OCI-LY3 (cell line): ENCODE data around the gene MAPK13.
A peak's percentile ranks its signal among the peaks of the same experiment; 100 is the strongest.
"Not testable (repeated sequence)": the region's sequence is repeated elsewhere in the genome, so short reads cannot be mapped to it uniquely, and the experiment has no call there.

Experiments used
- H2AFZ ChIP-seq: fragments of 200-600, 300-600 bp; shearing (Covaris generic); 2 replicates; pipeline ENCODE4 v1.6.0; 2014; ENCODE audit warnings: antibody characterized with exemption, low read depth, low read length
- H3K27ac ChIP-seq: fragments of 200-600, 300-600 bp; sonication (generic); 2 replicates; pipeline ENCODE4 v1.5.1; 2014; ENCODE audit warnings: mild to moderate bottlenecking, low read length, moderate library complexity, mixed read lengths
- H3K27me3 ChIP-seq: fragments of 200-600, 300-600 bp; sonication (generic); 2 replicates; pipeline ENCODE4 v1.6.1; 2014; ENCODE audit warnings: low read depth, low read length, mixed read lengths
- H3K36me3 ChIP-seq: fragments of 200-600, 300-600 bp; sonication (generic); replicated peaks from 2 replicates; pipeline ENCODE3; 2014; ENCODE audit warnings: low read depth, low read length, mixed read lengths
- H3K4me1 ChIP-seq: fragments of 300-600, 200-600 bp; sonication (generic); 2 replicates; pipeline ENCODE4 v1.6.1; 2014; ENCODE audit warnings: low read length, mixed read lengths
- H3K4me2 ChIP-seq: fragments of 200-600, 300-600 bp; sonication (generic); 2 replicates; pipeline ENCODE4 v1.6.1; 2014; ENCODE audit warnings: low read length, mixed read lengths
- H3K4me3 ChIP-seq: fragments of 300-600, 200-600 bp; sonication (generic); 2 replicates; pipeline ENCODE4 v1.5.1; 2014; ENCODE audit warnings: antibody characterized with exemption, mild to moderate bottlenecking, low read length, moderate library complexity
- H3K79me2 ChIP-seq: fragments of 300-600, 200-600 bp; shearing (Covaris generic); 2 replicates; pipeline ENCODE4 v1.6.1; 2014; ENCODE audit warnings: mild to moderate bottlenecking, low read length, mixed read lengths
- H3K9ac ChIP-seq: fragments of 300-600, 200-600 bp; shearing (Covaris generic); 2 replicates; pipeline ENCODE4 v1.6.0; 2014; ENCODE audit warnings: mild to moderate bottlenecking, low read length, moderate library complexity
- H3K9me3 ChIP-seq: fragments of 200-600, 300-600 bp; shearing (Covaris generic); 2 replicates; pipeline ENCODE4 v1.6.1; 2014; ENCODE audit warnings: low read length, mixed read lengths; ENCODE audit not compliant: insufficient read depth
- H4K20me1 ChIP-seq: fragments of 200-600, 300-600 bp; sonication (generic); 2 replicates; pipeline ENCODE4 v1.6.1; 2016; ENCODE audit warnings: low read length, mixed read lengths; ENCODE audit not compliant: insufficient read depth
- EZH2phosphoT487 ChIP-seq: fragments of 200-600 bp; shearing (Covaris generic); IDR thresholded peaks from 2 replicates; pipeline ENCODE4 v1.6.1; 2018; ENCODE audit warnings: antibody characterized with exemption, mixed run types, low read depth
- TF ChIP-seq, protein P1 (sequence below): fragments of 200-600, 300-600 bp; sonication (generic); IDR thresholded peaks from 2 replicates; pipeline ENCODE4 v1.5.1; 2014; ENCODE audit warnings: antibody characterized with exemption, low read length, low read depth

MAPK13 gene

DNA sequence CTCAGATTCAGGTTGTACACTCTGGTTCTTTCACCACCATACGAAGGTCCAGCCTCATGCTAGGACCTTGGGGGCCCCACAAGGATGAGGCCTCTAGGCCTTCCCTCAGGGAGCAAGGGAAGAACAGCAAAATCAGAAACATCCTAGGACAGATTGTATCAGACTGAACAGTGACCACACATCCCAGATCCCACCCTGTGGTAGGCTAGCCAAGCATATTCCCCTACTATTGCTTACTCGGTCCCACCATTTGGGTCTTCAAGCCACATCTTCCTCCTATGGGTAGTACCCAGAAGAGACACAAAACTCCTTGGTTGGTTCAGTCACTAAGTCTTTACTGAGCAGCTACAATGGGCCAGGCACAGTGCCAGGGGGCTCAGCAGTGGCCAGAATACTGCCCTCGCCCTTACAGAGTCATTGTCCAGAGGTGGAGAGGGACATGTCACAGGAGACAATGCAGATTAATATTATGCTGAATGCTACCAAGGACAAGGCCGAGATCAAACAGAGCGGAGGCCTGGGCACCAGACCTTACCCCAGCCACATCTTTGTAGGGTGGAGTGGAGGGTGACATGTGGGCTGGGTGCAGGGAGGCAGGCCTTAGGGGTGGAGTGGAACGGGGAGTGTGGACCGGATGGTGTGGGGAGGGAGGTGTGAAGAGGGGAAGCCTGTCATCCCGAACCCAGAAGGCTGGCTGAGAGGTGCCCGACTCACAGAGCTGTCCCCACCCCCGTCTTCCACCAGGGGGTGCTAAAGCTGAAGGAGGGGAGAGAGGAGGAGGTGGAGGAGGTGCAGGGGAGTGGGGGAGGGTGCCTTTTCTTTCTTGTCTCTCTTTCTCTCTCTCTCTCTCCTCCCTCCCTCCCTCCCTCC, 6.8 kb upstream of the MAPK13 start:
- Histone ChIP-seq H3K27me3 (peaks cover 3% of the 10 kb centered on the region; the same call in 1 of the 2 replicates), H3K79me2 (no peaks in the 10 kb centered on the region), H3K9me3 (no peaks in the 10 kb centered on the region), H3K4me1 (peaks cover 12% of the 10 kb centered on the region), H3K27ac (no peak overlapping the region), H3K36me3 (no peaks in the 10 kb centered on the region), H3K4me2 (peak overlapping the region; percentile 28), H3K4me3 (no peak overlapping the region), H2AFZ (no peak overlapping the region), H3K9ac (no peak overlapping the region), H4K20me1 (no peaks in the 10 kb centered on the region)
- TF ChIP-seq, protein P1, sequence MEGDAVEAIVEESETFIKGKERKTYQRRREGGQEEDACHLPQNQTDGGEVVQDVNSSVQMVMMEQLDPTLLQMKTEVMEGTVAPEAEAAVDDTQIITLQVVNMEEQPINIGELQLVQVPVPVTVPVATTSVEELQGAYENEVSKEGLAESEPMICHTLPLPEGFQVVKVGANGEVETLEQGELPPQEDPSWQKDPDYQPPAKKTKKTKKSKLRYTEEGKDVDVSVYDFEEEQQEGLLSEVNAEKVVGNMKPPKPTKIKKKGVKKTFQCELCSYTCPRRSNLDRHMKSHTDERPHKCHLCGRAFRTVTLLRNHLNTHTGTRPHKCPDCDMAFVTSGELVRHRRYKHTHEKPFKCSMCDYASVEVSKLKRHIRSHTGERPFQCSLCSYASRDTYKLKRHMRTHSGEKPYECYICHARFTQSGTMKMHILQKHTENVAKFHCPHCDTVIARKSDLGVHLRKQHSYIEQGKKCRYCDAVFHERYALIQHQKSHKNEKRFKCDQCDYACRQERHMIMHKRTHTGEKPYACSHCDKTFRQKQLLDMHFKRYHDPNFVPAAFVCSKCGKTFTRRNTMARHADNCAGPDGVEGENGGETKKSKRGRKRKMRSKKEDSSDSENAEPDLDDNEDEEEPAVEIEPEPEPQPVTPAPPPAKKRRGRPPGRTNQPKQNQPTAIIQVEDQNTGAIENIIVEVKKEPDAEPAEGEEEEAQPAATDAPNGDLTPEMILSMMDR: peak; percentile 71
- no peak for TF ChIP-seq EZH2phosphoT487

DNA sequence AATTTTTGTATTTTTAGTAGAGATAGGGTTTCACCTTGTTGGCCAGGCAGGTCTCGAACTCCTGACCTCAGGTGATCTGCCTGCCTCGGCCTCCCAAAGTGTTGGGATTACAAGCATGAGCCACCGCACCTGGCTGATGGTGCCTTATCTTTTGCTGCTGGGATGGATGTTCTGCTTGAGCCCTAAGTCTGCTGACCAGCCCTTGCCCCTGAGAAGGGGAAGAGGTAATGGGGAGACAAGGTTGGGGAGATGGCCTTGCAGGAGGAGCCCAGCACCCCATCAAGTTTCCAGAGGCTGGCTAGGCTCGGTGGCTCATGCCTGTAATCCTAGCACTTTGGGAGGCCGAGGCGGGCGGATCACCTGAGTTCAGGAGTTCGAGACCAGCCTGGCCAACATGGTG, 6.0 kb upstream of the MAPK13 start:
- H3K9ac ChIP-seq, H4K20me1 ChIP-seq, H3K9me3 ChIP-seq, H3K27me3 ChIP-seq, H2AFZ ChIP-seq, H3K36me3 ChIP-seq, H3K27ac ChIP-seq, H3K79me2 ChIP-seq: not testable (repeated sequence)
- Histone ChIP-seq H3K4me3 (peak overlapping the region; percentile 54), H3K4me1 (peaks cover 12% of the 10 kb centered on the region), H3K4me2 (peak overlapping the region; percentile 50)

DNA sequence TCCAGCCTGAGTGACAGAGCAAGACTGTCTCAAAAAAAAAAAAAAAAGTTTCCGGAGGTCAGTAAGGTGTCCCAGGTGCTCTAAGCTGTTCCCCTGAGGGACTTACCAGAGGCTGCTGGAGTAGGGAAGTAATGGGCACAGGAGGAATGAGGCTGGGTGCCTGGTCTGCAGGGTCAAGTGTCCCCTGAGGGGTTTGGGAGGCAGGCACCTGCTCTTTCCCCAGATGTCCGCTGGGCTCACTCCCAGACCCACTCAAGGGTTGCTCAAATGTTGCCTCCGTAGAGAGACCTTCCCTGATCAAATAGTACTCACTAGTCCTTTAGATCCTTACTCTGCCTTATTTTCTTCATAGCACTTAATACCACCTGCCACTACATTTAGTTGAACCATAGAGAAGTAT, 5.4 kb upstream of the MAPK13 start:
- Histone ChIP-seq H3K36me3 (no peaks in the 10 kb centered on the region), H3K9ac (no peak overlapping the region), H2AFZ (no peak overlapping the region), H3K27ac (no peak overlapping the region), H3K4me3 (no peak overlapping the region), H3K4me2 (no peak overlapping the region), H3K9me3 (no peaks in the 10 kb centered on the region), H4K20me1 (no peaks in the 10 kb centered on the region), H3K27me3 (peaks cover 3% of the 10 kb centered on the region; the same call in 1 of the 2 replicates), H3K4me1 (peaks cover 15% of the 10 kb centered on the region), H3K79me2 (no peaks in the 10 kb centered on the region)
- no peak for TF ChIP-seq EZH2phosphoT487
- TF ChIP-seq, protein P1: no peak

DNA sequence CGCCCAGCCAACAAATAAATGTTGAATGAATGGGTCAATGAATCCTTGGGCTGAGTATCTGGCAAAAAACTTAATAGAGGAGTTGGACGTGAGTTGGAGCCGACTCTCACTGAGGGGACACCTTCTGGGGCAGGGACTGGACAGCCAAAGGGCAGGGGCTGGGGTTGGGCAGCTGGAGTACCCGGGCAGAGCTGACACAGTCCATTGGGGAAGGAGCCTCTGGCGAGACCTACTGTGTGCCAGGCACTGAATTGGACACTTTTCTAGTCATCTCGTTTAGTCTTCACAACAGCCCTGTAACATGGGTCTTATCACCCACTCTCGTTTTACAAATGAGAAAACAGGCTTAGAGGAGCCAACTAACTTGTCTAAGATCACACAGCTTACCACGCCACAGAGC, 4.7 kb upstream of the MAPK13 start:
- H3K4me3 ChIP-seq: no peak overlapping the region
- TF ChIP-seq, protein P1: no peak
- no peak for TF ChIP-seq EZH2phosphoT487
- peaks cover 3% of the 10 kb centered on the region; the same call in 1 of the 2 replicates for H3K27me3 ChIP-seq
- H2AFZ ChIP-seq: no peak overlapping the region
- H3K9ac ChIP-seq: no peak overlapping the region
- no peaks in the 10 kb centered on the region for H3K9me3 ChIP-seq
- no peak overlapping the region for H3K4me2 ChIP-seq
- H3K36me3 ChIP-seq: no peaks in the 10 kb centered on the region
- no peak overlapping the region for H3K27ac ChIP-seq
- H4K20me1 ChIP-seq: no peaks in the 10 kb centered on the region
- no peaks in the 10 kb centered on the region for H3K79me2 ChIP-seq
- H3K4me1 ChIP-seq: peaks cover 16% of the 10 kb centered on the region
